GM11168 (cell line): ENCODE data around the gene NENF.
"Not testable (repeated sequence)": the region's sequence is repeated elsewhere in the genome, so short reads cannot be mapped to it uniquely, and the experiment has no call there.

Source experiments
- in situ Hi-C: fragments of 300-500 bp; cut with MboI; formaldehyde crosslinking; loops from one replicate; pipeline ENCODE4 v1.12.0; 2022; ENCODE audit warnings: low sequenced_read_pairs; ENCODE audit not compliant: unreplicated experiment

NENF gene

DNA sequence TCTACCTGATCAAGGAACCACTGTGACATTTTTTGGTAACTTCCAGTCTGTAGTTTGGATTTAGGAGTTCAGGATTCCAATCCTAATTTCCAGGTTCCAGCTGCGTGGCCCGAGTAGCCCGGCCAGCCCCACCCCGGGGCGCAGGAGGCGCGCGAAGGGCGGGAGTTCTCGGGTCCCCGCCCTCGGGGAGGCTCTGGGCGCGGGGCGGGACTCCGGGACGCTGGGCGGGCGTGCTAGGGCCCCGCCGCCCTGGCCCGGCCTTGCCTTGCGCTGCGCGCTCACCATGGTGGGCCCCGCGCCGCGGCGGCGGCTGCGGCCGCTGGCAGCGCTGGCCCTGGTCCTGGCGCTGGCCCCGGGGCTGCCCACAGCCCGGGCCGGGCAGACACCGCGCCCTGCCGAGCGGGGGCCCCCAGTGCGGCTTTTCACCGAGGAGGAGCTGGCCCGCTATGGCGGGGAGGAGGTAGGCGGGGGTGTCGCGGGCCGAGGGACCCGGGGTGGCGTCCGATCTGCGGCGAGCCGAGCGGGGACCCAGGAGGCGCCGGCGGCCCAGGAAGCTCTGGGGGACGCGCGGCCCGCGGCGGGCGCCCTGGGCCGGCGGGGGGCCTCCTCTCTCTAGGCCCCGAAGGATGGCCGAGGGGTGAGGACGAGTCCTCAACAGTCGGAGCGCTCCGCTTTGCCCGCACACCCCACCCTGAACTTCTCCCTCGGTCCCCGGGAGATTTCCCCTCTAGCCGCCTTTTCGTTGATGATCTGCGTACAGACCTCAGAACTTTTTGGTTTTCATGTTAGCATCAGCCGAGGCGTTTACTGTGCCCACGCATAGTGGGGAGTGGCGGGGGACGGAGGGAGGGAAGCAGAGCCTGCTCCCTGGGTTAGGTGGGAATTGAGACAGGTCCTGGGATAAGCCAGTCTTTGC lies at the start of gene NENF:
NENF (plus strand) TSS at position 260 of the 916 bp plus-strand sequence; CDS start at position 284, 24 bp downstream.
- in situ Hi-C loops: no loop called here

DNA sequence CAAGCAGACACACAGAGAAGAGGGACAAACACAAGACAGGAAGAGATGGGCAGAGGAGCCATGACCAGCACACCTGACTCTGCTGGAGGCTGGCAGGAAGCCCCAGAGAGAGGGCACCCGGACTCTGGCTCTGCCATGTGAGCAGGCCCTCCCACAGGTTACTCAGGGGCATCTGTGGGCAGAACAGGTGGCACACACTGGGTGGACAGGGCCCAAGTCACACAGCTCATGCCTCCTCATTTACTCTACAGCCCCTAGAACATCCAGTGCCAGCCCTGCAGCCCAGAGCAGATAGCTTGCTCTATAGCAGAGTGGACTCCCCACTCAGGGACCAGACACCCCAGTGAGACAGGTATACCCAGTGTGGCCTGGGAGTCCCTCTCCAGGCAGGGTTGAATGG lies 46.7 kb upstream of the NENF start:
- in situ Hi-C loops: no loop called here

DNA sequence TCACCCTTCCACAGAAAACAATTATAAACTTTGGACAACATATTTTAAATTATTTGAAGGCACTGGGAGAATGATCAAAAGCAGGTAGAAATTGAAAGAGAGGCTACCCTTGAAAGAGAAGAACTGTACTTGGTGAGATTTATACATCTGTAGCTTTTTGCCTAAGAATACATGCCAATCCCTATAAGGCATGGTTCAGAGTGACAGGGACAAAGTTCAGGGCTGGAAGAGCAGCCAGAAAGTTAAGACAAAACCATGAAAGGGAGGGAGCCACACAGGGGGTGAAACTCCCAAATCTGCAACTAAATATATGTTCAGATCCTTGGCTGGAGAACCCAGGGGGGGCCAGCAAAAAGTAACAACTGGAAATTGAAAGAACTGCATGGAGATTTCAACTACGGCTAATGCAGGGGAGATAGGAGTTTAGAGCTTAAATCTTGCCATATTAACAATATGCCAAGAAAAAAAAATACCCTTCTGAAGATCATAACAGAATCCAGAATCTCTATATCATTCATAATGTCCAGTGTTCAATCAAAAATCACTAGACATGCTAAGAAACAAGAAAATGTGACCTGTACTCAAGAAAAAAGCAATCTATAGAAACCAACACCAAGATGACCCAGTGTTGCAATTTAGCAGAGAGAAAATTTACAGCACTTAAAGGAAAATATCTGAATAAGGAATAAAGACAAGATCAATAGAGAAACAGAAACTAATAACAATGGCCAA lies 43.6 kb upstream of the NENF start:
- in situ Hi-C loops: no loop called here

DNA sequence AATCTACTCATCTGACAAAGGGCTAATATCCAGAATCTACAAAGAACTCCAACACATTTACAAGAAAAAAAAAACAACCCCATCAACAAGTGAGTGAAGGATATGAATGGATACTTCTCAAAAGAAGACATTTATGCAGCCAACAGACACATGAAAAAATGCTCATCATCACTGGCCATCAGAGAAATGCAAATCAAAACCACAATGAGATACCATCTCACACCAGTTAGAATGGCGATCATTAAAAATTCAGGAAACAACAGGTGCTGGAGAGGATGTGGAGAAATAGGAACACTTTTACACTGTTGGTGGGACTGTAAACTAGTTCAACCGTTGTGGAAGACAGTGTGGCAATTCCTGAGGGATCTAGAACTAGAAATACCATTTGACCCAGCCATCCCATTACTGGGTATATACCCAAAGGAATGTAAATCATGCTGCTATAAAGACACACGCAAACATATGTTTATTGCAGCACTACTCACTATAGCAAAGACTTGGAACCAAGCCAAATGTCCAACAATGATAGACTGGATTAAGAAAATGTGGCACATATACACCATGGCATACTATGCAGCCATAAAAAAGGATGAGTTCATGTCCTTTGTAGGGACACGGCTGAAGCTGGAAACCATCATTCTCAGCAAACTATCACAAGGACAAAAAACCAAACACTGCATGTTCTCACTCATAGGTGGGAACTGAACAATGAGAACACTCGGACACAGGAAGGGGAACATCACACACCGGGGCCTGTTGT lies 36.9 kb upstream of the NENF start:
- in situ Hi-C loops: not testable (repeated sequence)

DNA sequence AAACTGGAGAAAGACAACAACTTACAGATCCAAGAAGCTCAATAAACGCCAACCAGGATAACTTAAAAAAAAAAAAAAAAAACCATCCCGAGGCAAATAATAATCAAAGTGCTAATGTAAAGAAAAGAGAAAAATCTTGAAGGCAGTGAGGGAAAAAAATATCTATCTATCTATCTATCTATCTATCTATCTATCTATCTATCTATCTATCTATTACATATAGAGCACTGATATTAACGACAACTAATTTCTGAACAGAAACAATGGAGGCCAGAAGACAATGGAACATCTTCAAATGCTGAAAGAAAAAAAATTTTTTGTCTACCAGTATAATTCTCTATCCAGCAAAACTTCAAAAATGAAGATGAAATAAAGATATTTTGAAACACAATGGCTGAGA lies 36.1 kb upstream of the NENF start:
- in situ Hi-C loops: no loop called here

DNA sequence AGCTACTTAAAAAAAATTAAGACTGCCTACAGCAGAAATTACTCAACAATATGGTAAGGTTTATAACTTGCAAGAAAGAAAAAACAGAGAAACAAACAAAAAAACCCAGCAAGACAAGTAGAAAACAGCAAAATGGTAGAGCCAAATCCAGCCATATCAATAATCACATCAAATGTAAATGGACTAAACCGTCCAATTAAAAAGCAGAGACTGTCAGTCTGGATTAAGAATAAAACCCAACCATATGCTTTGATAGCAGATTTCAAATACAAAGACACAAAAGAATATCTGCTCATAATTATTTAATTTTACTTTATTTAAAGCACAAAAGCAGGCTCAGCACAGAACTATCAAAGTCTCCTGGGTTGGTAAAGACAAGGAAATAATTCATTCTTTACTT lies 35.5 kb upstream of the NENF start:
- in situ Hi-C loops: no loop called here

DNA sequence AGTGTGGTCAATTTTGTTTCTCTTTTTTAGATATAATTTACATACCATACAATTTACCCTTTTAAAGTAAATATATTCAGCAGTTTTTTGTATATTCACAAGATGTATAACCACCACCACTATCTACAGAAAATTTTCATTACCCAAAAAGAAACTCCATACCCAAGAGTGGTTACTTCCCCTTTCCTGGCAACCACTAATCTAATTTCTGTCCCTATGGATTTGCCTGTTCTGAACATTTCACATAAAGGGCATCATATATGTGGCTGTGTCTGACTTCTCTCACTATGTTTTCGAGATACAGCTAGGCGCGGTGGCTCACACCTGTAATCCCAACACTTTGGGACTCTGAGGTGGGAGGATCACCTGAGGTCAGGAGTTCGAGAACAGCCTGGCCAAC lies 31.7 kb upstream of the NENF start:
- in situ Hi-C loops: no loop called here

DNA sequence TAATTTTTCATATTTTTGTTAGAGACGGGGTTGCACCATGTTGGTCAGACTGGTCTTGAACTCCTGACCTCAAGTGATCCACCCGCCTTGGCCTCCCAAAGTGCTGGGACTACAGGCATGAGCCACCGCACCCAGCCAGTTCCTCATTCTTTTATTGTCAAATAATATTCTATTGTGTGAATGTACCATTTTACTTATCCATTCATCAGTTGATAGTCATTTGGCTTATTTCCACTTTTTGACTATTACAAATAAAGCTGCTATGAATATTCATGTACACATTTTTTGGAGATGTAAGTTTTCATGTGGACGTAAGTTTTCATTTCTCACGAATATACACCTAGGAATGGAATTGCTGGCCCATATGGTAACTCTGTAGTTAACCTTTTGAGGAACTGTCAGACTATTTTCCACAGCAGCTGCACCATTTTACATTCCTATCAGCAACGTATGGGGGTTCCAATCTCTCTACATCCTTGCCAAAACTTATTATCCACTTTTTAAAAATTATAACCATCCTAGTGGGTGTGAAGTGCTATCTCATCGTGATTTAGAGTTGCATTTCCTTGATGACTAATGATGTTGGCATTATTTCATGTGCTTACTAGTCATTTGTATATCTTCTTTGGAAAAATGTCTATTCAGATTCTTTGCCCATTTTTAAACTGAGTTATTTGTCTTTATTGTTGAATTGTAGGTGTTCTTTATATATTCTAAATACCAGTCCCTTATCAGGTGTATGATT lies 30.7 kb upstream of the NENF start:
- in situ Hi-C loops: no loop called here

DNA sequence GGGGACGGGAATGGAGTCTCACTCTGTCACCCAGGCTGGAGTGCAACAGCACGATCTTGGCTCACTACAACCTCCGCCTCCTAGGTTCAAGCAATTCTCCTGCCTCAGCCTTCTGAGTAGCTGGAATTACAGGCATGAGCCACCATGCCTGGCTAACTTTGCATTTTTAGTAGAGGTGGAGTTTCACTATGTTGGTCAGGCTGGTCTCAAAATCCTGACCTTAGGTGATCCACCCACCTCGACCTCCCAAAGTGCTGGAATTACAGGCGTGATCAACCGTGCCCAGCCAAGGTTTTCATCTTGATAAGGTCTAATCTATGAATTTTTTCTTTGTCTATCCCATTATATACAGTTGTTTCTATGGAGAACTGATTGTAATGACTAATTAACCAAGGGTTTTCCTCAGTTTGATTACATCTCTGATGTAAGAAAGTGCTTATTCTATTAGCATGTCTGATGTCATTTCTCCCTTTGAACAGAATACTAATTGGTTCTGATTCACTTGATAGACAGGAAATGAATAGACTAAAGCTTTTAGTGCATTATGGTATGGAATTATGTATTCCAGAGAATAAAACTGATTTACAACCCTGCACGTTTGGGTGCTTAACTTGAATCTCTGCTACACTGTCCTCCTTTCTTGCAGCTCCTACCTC lies 29.9 kb upstream of the NENF start:
- in situ Hi-C loops: no loop called here

DNA sequence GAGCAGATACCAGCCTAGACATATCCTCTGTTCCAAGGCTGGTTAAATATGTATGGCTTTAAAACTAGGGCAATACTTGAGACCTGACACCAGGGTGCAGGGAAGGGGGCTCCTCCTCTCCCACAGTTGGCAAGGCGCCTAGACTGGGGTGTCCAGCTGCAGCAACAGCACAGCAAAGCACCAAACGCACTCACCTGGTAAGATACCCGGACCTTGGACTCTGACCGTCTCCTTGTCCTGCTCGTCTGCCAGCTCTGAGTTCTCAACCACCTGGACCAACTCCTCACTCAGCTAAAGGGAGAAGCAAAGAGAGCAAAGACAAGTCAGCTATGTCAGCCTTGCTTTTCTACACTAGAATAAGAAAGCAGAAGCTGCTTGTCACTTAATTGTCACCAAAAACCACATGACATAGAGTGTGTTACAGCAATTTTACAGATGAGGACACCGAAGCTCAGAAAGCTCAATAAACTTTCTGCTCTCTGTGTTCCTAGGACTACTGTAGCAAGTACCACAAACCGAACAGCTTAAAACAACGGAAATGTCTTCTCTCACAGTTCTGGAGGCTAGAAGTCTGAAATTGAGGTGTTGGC lies 22.4 kb upstream of the NENF start:
- in situ Hi-C loops: no loop called here

DNA sequence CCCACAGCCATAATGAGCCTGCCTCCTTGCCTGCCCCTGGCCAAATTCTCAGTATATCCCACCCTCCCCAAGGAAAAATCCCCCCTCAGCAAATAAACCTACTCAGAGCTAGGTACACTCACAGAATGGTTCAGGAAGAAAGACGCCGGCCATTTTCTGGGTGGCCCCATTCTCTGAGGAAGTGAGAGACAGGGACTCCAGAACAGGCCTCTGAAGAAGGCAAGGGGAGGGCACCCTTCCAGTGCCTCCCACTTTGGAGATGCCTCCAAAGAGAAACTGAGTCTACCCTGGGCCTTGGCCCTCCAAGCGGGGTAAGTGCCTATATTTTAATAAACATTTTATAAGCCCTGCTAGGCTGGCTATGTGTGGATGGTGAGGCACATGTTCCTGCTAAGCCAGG lies 20.3 kb upstream of the NENF start:
- in situ Hi-C loops: no loop called here

DNA sequence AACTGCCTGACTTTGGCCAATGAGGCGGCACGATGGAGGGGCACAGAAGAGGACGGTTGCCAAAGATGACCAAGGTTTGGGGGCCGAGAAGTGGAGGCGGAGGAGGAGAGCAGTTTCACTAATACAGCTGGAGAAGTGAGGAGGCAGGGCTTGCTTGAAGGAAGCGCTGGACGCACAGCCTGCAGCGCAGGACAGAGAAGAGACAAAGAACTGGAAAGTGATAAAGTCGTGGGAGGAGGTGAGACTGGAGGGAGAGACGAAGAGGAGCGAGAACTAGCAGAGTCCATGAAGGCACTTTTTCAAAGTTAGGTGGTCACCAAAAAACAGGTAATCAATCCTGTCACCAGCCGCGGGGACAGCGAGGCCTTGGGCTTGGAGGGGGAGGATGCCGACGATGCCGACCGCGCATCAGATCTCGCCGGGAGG lies 18.8 kb upstream of the NENF start:
- in situ Hi-C loops: no loop called here

DNA sequence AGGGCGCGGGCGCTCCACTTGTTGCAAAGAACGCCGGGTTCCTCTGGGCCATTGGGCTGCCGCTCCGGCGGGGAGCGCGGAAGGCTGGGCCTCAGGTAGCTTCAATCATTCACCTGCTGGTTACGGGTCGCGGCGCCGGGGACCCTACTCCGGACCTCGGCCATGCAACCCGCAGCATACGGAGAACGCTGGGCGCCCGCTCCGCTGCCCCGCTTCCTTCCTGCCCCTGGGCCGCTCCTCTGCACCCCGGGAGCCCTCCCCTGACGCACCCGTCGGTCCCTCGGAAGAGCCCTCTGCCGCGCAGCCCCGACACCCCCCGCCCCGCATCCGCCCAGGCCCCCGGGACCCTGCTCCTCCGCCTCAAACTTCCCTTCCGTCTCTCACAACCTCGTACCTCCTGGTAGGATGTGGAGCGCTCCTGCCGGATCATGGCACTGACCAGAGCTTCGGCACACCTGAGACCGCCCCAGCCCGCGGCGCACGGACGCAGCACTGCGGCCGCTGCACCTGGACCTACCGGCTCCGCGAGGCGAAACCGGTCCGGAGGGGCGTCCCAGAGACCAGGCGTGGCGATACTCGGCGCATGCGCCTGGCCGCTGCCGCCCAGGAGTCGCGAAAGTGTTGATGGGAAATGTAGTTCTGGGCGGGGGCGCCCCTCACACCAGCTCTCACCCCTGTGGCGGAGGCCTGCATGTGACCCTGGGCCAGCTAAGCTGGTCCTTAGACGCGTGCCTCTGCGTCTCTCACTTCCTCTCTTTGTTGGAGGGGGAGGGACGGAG lies 18.2 kb upstream of the NENF start, which contains the start of gene PACC1:
PACC1 (minus strand) TSS at position 559 of the 779 bp plus-strand sequence; CDS start at position 430, 129 bp downstream.
- in situ Hi-C loops: no loop called here

DNA sequence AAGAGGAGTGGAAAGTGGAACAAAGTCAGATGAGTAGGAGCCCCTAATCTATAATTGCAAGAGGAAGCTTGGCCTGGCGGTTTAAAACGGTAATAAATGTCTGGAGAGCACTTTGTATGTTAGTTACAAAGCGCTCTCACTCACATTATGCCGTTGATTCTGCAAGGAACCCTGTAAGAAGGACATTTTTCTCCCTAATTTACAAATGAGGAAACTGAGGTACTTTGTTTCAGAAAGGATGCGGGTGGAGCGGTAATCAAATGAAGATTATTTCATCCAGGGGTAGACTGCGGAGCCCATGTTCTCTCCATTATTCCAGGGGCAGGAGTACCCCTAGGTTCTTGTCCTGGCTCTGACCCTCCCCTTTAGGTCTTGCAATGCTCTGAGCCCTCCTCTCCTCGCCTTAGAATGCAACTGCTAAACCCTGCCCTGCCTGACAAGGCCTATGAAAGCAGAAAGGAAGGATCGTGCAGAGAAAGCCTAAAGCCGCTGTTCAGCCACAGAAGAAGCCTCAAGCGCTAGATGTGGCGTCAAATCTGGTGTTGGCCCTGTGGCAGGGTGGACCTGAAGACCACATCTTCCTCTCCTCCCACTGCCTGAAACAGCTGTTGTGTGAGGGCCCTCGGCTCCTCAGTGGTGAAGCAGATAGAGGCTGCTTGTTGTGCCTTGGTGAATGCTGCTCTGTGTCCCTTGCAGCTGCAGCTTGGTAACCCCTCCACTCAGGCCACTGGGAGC lies 17.4 kb upstream of the NENF start:
- in situ Hi-C loops: no loop called here

DNA sequence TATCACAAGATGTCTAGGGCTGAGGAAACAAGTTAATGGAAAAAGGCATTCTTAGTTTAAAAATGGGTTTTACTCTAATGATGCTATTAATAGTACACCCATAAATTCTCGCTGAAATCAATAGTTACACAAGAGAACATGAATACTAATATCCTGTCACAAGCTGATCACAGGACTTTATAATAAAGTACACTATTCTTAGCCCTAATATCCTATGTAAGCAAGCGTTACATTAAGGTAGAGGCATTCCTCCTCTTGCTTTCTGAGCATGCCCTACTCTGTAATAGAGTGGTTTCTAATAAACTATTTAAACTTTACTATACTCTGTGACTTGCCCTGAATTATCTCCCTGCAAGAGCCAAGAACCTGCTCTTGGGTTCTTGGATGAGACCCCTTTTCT lies 11.6 kb upstream of the NENF start:
- in situ Hi-C loops: no loop called here

DNA sequence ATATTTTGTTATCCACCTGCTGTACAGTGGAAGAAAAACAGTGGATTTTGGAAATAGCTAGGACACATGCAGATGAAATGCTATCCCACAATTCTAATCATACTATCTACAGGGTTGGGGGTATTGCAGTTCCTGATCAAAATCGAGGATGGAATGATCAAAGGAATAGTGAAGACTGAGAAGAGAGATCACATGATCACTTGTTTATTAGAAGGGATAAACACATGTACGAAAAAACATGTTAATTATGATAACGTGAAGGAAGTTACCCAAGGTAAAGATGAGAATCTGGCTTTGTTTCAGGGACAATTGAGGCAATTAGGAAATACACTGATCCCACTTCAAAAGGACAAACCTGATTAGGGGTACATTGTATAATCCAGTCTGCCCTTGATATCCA lies 8.8 kb upstream of the NENF start:
- in situ Hi-C loops: no loop called here

DNA sequence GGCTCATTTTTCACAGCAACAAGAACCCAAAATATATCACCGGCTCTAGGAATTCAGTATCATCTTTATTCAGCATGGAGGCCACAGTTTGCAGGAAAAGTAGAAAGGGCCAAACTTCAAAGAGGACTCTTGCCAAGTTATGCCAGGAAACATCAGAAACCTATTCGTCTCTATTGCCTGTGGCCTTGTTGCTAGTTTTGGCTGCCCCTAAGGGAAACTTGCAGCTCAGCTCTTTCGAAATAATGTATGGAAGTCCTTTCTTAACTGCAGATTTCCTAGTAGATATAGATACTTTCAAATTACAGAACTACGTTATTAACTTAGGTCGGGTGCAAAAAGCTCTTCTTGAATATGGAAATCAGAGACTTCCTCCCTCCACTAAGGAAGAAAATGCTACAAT lies 4.2 kb upstream of the NENF start:
- in situ Hi-C loops: no loop called here

DNA sequence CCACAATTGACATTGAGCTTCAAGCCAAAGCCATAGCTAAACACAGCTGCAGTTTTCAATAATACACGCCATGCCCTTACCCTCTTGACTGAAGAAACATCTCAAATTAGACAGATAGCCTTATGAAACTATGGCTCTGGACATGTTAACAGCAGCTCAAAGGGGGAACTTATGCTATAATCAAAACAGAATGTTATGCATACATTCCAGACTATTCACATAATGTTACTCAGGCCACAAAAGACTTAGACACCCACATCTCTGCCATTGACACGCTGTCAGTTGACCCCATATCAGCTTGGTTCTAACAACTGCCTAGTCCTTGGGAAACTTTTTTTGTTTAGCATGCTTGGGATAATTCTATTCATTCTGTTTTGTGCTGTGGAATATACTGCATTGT lies 2.3 kb upstream of the NENF start:
- in situ Hi-C loops: no loop called here
